B cell (primary cell): ENCODE results near the gene UNC79.

Experiments used
- EZH2 ChIP-seq: IDR thresholded peaks from 2 replicates; pipeline ENCODE4 v1.6.1; 2012; ENCODE audit warnings: borderline replicate concordance, low read depth, mild to moderate bottlenecking, moderate library complexity, low read length; ENCODE audit not compliant: insufficient read depth, poor library complexity, severe bottlenecking
- TF ChIP-seq, protein P1 (sequence below): fragments of 200-600 bp; IDR thresholded peaks from one replicate; pipeline ENCODE4 v1.8.0; 2022; ENCODE audit warnings: antibody characterized with exemption, mild to moderate bottlenecking

DNA sequence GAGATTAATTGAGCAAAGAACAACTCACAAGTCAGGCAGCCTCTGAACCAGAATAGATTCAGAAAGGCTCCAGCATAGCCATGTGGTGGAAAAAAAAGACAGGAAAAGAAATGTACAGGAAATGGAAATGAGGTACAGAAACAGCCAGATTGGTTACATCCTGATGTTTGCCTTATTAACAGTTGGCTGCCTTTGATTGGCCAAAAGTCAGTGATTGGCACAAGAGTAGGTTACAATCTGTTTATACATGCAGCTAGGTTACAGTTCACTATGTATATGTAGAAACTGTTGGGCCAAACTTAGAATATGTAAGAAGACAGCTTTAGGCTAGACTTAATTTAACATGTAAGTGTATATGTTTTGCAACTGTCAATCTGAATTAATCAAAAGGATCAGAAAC lies 118.9 kb downstream of the UNC79 start:
- TF ChIP-seq, protein P1, sequence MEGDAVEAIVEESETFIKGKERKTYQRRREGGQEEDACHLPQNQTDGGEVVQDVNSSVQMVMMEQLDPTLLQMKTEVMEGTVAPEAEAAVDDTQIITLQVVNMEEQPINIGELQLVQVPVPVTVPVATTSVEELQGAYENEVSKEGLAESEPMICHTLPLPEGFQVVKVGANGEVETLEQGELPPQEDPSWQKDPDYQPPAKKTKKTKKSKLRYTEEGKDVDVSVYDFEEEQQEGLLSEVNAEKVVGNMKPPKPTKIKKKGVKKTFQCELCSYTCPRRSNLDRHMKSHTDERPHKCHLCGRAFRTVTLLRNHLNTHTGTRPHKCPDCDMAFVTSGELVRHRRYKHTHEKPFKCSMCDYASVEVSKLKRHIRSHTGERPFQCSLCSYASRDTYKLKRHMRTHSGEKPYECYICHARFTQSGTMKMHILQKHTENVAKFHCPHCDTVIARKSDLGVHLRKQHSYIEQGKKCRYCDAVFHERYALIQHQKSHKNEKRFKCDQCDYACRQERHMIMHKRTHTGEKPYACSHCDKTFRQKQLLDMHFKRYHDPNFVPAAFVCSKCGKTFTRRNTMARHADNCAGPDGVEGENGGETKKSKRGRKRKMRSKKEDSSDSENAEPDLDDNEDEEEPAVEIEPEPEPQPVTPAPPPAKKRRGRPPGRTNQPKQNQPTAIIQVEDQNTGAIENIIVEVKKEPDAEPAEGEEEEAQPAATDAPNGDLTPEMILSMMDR, result no peak
- TF ChIP-seq EZH2, result no peak
